ENCODE data around the gene SPEG. TPM values are rescaled to one million over a fixed set of nuclear protein-coding genes. Genes with fewer than 3 reads are reported as not detected.

The SPEG gene
- polyA plus RNA-seq, 4 donors = 10.3 to 15.2 (median 13.3) TPM

DNA sequence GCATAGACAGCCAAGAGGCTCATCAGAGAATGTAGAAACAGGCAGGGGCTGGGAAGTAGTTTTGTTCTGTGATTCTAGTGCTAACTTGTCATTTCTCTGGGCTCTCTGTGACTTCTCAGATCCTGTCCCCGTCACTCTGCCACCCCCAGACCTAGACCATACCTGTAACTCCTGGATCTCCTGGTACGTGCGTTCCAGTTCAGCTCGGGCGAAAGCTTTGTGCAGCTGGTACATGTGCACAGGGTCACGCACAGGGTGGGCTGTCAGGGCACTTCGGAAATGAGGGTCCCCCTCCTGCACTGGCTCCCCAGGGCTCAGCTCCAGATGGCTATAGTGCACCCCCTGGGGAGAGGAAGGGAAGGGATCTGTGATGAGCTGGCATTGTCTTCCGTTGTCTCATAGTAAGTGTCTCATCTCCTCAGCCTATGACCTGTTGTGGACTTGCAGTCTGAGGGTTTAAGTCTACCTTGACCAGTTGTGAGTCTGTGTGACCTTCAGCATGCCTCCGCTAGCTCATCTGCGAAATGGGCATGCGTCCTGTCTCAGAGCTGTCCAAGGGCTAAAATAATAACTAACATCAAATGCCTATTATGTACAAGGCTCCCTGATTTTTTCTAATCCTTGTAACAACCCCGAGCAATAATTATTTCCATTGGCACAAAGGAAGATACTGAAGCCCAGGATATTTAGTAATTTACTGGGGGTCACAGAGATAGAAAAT is 106.3 kb downstream of the SPEG start:
- no peak for DNase-seq (ENCODE audit: low read depth in 4 of 4, low spot score in 3 of 4)

- peak in 2 of 4 donors; percentile 72 to 85 for DNase-seq (ENCODE audit: low read depth in 4 of 4, low spot score in 3 of 4)
These were observed 107.1 kb downstream of the SPEG start for GRCh38 chr2:219541611-219542180.

GRCh38 chr2:219542931-219543595 is 108.4 kb downstream of the SPEG start:
- no peak for DNase-seq (ENCODE audit: low read depth in 4 of 4, low spot score in 3 of 4)

- peak; percentile 94 to 98 (median 97) for DNase-seq (ENCODE audit: low read depth in 4 of 4, low spot score in 3 of 4)
These were observed 109.1 kb downstream of the SPEG start, which contains the start of the genes CHPF and TMEM198 for GRCh38 chr2:219543596-219544358. TSS of gene CHPF (minus strand) at chr2:219543809. CDS start at chr2:219543538, 271 bp downstream. TSS of gene TMEM198 (plus strand) at chr2:219544028. CDS start at chr2:219544728, 700 bp downstream.

GRCh38 chr2:219544567-219544966 is 109.9 kb downstream of the SPEG start:
- DNase-seq (ENCODE audit: low read depth in 4 of 4, low spot score in 3 of 4) = no peak

GRCh38 chr2:219545295-219545942 is 110.8 kb downstream of the SPEG start:
- DNase-seq (ENCODE audit: low read depth in 4 of 4, low spot score in 3 of 4) = no peak

GRCh38 chr2:219545943-219546352 is 111.3 kb downstream of the SPEG start:
- no peak for DNase-seq (ENCODE audit: low read depth in 4 of 4, low spot score in 3 of 4)

DNA sequence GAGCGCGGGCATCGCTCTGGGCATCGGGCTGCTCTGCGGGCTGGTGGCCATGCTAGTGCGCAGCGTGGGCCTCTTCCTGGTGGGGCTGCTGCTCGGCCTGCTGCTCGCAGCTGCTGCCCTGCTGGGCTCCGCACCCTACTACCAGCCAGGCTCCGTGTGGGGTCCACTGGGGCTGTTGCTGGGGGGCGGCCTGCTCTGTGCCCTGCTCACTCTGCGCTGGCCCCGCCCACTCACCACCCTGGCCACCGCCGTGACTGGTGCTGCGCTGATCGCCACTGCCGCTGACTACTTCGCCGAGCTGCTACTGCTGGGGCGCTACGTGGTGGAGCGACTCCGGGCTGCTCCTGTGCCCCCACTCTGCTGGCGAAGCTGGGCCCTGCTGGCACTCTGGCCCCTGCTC is 113.0 kb downstream of the SPEG start:
- DNase-seq (ENCODE audit: low read depth in 4 of 4, low spot score in 3 of 4) = no peak

Other genes with a start within 250 kb of the SPEG start
- 10 to 100 TPM; 40.5 to 46.5 (median 43.2) TPM for gene ZFAND2B, start 228.1 kb upstream of the SPEG start, polyA plus RNA-seq (ENCODE audit: insufficient read length in 4 of 4)
- gene ABCB6, start 215.9 kb upstream of the SPEG start, polyA plus RNA-seq (ENCODE audit: insufficient read length in 4 of 4) = 10 to 100 TPM; 32.4 to 40.3 (median 36.8) TPM
- gene ATG9A, start 205.2 kb upstream of the SPEG start, polyA plus RNA-seq (ENCODE audit: insufficient read length in 4 of 4) = 10 to 100 TPM; 43.5 to 49.3 (median 45.6) TPM
- 10 to 100 TPM; 40.5 to 59.2 (median 50.4) TPM for gene ANKZF1, start 205.0 kb upstream of the SPEG start, polyA plus RNA-seq (ENCODE audit: insufficient read length in 4 of 4)
- 10 to 100 TPM; 21.3 to 28.2 (median 24.2) TPM for gene GLB1L, start 189.4 kb upstream of the SPEG start, polyA plus RNA-seq (ENCODE audit: insufficient read length in 4 of 4)
- gene STK16, start 189.4 kb upstream of the SPEG start, polyA plus RNA-seq (ENCODE audit: insufficient read length in 4 of 4) = 10 to 100 TPM; 36.3 to 41.8 (median 37.8) TPM
- under 1 TPM; 0.87 to 0.97 (median 0.92) TPM for gene TUBA4B, start 181.6 kb upstream of the SPEG start, polyA plus RNA-seq (ENCODE audit: insufficient read length in 4 of 4)
- gene TUBA4A, start 180.9 kb upstream of the SPEG start, polyA plus RNA-seq (ENCODE audit: insufficient read length in 4 of 4) = 10 to 100 TPM; 34.0 to 60.1 (median 37.1) TPM
- gene DNAJB2, start 155.5 kb upstream of the SPEG start, polyA plus RNA-seq (ENCODE audit: insufficient read length in 4 of 4) = 10 to 100 TPM; 73.3 to 89.5 (median 76.2) TPM
- under 1 TPM in 2 of 4 donors, not detected in 2; 0.31 to 0.56 TPM for gene PTPRN, start 125.4 kb upstream of the SPEG start, polyA plus RNA-seq (ENCODE audit: insufficient read length in 4 of 4)
- gene RESP18, start 102.1 kb upstream of the SPEG start, polyA plus RNA-seq (ENCODE audit: insufficient read length in 4 of 4) = not detected
- gene DNPEP, start 46.9 kb upstream of the SPEG start, polyA plus RNA-seq (ENCODE audit: insufficient read length in 4 of 4) = 10 to 100 TPM; 54.2 to 67.5 (median 58.2) TPM
- 1 to 10 TPM; 5.9 to 6.8 (median 6.6) TPM for gene DES, start 16.5 kb upstream of the SPEG start, polyA plus RNA-seq (ENCODE audit: insufficient read length in 4 of 4)
- 10 to 100 TPM; 35.0 to 42.9 (median 36.4) TPM for gene GMPPA, start 64.0 kb downstream of the SPEG start, polyA plus RNA-seq (ENCODE audit: insufficient read length in 4 of 4)
- under 1 TPM; 0.07 to 0.18 (median 0.16) TPM for gene ASIC4, start 79.6 kb downstream of the SPEG start, polyA plus RNA-seq (ENCODE audit: insufficient read length in 4 of 4)
- gene CHPF, start 109.0 kb downstream of the SPEG start, polyA plus RNA-seq (ENCODE audit: insufficient read length in 4 of 4) = 10 to 100 TPM; 23.8 to 46.3 (median 30.1) TPM
- 1 to 10 TPM; 2.0 to 4.0 (median 2.8) TPM for gene TMEM198, start 109.2 kb downstream of the SPEG start, polyA plus RNA-seq (ENCODE audit: insufficient read length in 4 of 4)
- gene OBSL1, start 136.7 kb downstream of the SPEG start, polyA plus RNA-seq (ENCODE audit: insufficient read length in 4 of 4) = 100 to 1,000 TPM; 122 to 193 (median 147) TPM
- gene INHA, start 137.5 kb downstream of the SPEG start, polyA plus RNA-seq (ENCODE audit: insufficient read length in 4 of 4) = 1 to 10 TPM in 3 of 4 donors, under 1 TPM in 1; 0.51 to 2.0 (median 1.6) TPM
- 10 to 100 TPM; 21.4 to 32.5 (median 24.9) TPM for gene STK11IP, start 163.0 kb downstream of the SPEG start, polyA plus RNA-seq (ENCODE audit: insufficient read length in 4 of 4)
- 10 to 100 TPM in 1 of 4 donors, 1 to 10 TPM in 3; 8.2 to 10.6 (median 9.0) TPM for gene SLC4A3, start 192.8 kb downstream of the SPEG start, polyA plus RNA-seq (ENCODE audit: insufficient read length in 4 of 4)